ENCODE measurements around the gene MOB1B.
"Not testable (repeated sequence)": the region's sequence is repeated elsewhere in the genome, so short reads cannot be mapped to it uniquely, and the experiment has no call there.

Gene MOB1B

GRCh38 chr4:71025654-71026053, 123.5 kb downstream of the MOB1B start:
- FAIRE-seq (no peak), DNase-seq (ENCODE audit: insufficient read length, low spot score) (no peak)
- TF ChIP-seq CTCF (IDR thresholded peaks at IDR 0.05; ENCODE audit: insufficient read depth, missing control alignments) = no peak

GRCh38 chr4:71026086-71026485, 123.9 kb downstream of the MOB1B start:
- TF ChIP-seq CTCF (IDR thresholded peaks at IDR 0.05; ENCODE audit: insufficient read depth, missing control alignments) = no peak
- DNase-seq (ENCODE audit: insufficient read length, low spot score) = no peak
- no peak for FAIRE-seq

GRCh38 chr4:71027611-71028010, 125.4 kb downstream of the MOB1B start:
- TF ChIP-seq CTCF (IDR thresholded peaks at IDR 0.05; ENCODE audit: insufficient read depth, missing control alignments) = no peak
- no peak for FAIRE-seq
- DNase-seq (ENCODE audit: insufficient read length, low spot score) = no peak

- DNase-seq (ENCODE audit: insufficient read length, low spot score) (no peak), FAIRE-seq (no peak)
- no peak for TF ChIP-seq CTCF (IDR thresholded peaks at IDR 0.05; ENCODE audit: insufficient read depth, missing control alignments)
Observed at GRCh38 chr4:71029504-71029903, 127.3 kb downstream of the MOB1B start.

- FAIRE-seq; DNase-seq (ENCODE audit: insufficient read length, low spot score): not testable (repeated sequence)
Observed at GRCh38 chr4:71032106-71032505, 129.9 kb downstream of the MOB1B start.
